ENCODE data around the gene PYGM.

DNA sequence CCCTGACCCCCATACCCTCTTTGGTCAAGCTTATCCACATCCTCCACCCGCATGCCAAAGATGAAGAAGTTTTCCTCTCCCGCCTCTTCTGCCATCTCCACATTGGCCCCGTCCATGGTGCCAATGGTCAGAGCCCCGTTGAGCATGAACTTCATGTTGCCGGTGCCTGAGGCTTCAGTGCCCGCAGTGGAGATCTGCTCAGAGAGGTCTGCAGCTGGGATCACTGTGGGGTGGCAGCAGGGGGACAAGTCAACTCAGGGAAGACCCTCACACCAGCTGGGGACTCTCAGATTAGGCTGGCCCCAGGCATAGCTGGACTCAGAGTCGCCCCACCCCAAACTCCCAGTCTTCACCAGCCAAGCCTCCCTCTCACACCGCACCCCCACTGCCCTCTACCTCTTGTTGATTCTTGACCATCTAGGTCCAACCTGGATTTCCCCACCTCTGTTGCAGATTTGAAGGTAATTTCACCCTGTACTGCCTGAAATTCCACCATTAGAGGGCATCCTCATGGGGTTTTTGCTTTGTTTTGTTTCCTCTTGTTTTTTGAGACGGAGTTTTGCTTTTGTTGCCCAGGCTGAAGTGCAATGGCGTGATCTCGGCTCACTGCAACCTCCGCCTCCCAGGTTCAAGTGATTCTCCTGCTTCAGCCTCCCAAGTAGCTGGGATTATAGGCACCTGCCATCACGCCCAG is 9.3 kb downstream of the PYGM start:
- TF ChIP-seq, protein P1, sequence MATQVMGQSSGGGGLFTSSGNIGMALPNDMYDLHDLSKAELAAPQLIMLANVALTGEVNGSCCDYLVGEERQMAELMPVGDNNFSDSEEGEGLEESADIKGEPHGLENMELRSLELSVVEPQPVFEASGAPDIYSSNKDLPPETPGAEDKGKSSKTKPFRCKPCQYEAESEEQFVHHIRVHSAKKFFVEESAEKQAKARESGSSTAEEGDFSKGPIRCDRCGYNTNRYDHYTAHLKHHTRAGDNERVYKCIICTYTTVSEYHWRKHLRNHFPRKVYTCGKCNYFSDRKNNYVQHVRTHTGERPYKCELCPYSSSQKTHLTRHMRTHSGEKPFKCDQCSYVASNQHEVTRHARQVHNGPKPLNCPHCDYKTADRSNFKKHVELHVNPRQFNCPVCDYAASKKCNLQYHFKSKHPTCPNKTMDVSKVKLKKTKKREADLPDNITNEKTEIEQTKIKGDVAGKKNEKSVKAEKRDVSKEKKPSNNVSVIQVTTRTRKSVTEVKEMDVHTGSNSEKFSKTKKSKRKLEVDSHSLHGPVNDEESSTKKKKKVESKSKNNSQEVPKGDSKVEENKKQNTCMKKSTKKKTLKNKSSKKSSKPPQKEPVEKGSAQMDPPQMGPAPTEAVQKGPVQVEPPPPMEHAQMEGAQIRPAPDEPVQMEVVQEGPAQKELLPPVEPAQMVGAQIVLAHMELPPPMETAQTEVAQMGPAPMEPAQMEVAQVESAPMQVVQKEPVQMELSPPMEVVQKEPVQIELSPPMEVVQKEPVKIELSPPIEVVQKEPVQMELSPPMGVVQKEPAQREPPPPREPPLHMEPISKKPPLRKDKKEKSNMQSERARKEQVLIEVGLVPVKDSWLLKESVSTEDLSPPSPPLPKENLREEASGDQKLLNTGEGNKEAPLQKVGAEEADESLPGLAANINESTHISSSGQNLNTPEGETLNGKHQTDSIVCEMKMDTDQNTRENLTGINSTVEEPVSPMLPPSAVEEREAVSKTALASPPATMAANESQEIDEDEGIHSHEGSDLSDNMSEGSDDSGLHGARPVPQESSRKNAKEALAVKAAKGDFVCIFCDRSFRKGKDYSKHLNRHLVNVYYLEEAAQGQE (IDR thresholded peaks at IDR 0.05; ENCODE audit: borderline replicate concordance in 1 of 2, low read depth in 1 of 2, low read length in 2 of 2) = no peak
- TF ChIP-seq ZNF382 (CRISPR knock-in tag; IDR thresholded peaks at IDR 0.05; ENCODE audit: borderline replicate concordance) = no peak
- TF ChIP-seq ZNF282 (IDR thresholded peaks at IDR 0.05; ENCODE audit: partially characterized antibody) = no peak
- no peak for TF ChIP-seq DPF2 (CRISPR knock-in tag; IDR thresholded peaks at IDR 0.05; ENCODE audit: borderline replicate concordance, low read depth)
- no peak for TF ChIP-seq GABPA (IDR thresholded peaks at IDR 0.05; ENCODE audit: low read depth, low read length)
- no peak for TF ChIP-seq GABPA (CRISPR knock-in tag; IDR thresholded peaks at IDR 0.05; ENCODE audit: low read depth)
- TF ChIP-seq HOXD1 (CRISPR knock-in tag; IDR thresholded peaks at IDR 0.05) = no peak
- no peak for TF ChIP-seq MLLT10 (CRISPR knock-in tag; IDR thresholded peaks at IDR 0.05)
- no peak for TF ChIP-seq ZNF274 (CRISPR knock-in tag; IDR thresholded peaks at IDR 0.05)
- TF ChIP-seq BHLHE40 (IDR thresholded peaks at IDR 0.05; ENCODE audit: low read length) = no peak
- TF ChIP-seq MTF1 (CRISPR knock-in tag; IDR thresholded peaks at IDR 0.05) = no peak
- TF ChIP-seq NR3C1 (CRISPR knock-in tag; IDR thresholded peaks at IDR 0.05) = no peak

All from HepG2 (cell line).